Activated CD8-positive, alpha-beta memory T cell treated with anti-CD3 and anti-CD28 coated beads for 4 hours (primary cell): ENCODE measurements around the gene WHRN.

Experiments used
- DNase-seq, 2 donors: peaks; one replicate each; pipeline ENCODE4 v3.0.0-alpha.2; 2020; ENCODE audit warnings: low read depth in 2 of 2

WHRN gene

GRCh38 chr9:114424126-114424525 is 81.1 kb downstream of the WHRN start:
- no peak for DNase-seq

GRCh38 chr9:114423181-114423580 is 82.1 kb downstream of the WHRN start:
- no peak for DNase-seq

DNA sequence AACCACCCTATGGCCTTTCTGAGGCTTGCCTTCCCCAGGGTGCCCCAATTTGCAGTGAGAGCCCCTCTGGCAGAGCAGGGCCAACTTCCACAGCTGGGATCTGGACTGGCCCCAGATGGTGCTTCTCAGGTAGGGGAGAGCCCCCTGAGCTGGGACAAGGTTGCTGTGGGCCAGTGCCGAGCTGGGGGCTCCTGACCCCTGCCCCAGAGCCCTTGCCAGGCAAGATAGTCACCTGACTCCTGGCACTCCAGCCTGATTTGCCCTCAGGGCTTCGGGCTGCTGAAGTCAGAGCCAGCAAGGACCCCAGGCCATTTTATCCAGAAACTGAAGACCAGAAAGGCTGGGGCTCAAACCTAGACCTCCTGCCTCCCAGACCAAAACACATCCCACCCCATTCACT is 84.1 kb downstream of the WHRN start:
- DNase-seq = no peak

GRCh38 chr9:114419796-114420195 is 85.5 kb downstream of the WHRN start:
- no peak for DNase-seq

- no peak for DNase-seq
These were observed 87.2 kb downstream of the WHRN start for GRCh38 chr9:114418053-114418452.

- no peak for DNase-seq
These were observed 87.8 kb downstream of the WHRN start for GRCh38 chr9:114417511-114417910.

DNA sequence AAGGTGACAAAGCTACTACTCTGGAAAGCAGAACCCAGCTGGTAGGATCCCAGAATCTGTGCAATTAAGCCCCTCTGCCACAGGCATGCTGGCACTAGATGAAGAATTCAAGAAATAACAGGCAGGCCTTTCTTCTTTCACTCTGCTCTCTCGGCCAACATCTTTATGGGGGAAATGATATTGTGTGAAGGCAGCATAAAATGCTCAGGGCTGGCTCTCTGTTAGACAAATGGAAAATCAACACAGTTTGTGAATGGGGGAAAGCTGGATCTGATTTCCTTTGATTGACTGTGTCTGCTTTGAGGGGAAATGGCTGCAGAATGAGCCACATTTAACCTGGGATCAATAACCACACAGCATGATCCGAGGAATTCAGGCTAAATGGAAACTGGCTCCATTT is 88.4 kb downstream of the WHRN start:
- DNase-seq = no peak

- DNase-seq = no peak
These were observed 89.0 kb downstream of the WHRN start for GRCh38 chr9:114416290-114416689.

DNA sequence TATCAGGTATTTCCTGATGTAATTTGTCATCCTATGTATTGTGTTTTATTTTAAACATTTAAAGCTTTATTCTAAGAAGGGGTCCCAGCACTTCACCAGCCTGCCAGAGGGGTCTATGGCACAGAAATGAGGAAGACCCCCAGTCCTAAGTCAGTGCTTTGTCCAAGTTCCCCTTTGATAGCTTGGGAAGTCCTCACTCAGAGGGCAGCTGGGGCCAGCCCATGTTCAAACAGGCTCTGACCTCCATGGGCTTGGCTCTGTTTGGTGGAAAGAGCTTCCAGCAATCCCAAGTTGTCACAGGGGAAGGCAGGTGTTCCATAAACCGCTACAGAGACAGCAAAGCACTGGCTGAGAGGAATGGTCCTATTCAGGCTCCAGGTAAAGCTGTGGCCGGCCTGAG is 90.9 kb downstream of the WHRN start:
- no peak for DNase-seq

GRCh38 chr9:114413861-114414301 is 91.4 kb downstream of the WHRN start:
- no peak for DNase-seq

DNA sequence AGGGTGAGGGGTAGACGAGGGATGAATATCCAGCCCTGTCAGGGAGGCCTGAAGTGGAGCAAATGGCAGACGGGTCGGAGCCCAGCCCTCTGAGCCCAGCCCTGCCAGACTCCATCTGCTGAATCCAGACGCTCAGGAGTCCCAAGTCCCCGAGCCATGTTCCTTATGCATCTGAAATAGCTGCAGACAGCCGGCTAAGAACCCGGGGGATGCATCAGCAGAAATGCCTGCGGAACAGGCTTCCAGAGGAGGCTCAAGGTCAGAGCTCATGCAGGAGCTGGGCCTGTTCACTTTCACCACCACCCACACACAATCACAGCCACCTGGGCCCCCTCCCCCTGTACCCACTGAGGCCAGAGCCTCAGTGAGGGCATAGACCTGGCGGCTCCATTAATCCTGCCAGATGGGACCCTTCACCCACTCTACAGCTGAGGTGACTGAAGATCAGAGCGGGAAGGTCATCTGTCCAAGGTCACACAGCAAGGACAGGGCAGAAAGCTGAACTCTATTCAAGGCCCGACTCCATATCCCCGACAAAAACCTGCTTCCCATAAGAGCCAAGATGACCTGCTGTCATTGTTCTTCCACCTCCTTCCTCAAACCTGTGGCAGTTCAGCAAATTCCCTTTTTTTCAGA is 93.1 kb downstream of the WHRN start:
- DNase-seq = no peak

GRCh38 chr9:114411452-114411851 is 93.8 kb downstream of the WHRN start:
- DNase-seq = no peak

DNA sequence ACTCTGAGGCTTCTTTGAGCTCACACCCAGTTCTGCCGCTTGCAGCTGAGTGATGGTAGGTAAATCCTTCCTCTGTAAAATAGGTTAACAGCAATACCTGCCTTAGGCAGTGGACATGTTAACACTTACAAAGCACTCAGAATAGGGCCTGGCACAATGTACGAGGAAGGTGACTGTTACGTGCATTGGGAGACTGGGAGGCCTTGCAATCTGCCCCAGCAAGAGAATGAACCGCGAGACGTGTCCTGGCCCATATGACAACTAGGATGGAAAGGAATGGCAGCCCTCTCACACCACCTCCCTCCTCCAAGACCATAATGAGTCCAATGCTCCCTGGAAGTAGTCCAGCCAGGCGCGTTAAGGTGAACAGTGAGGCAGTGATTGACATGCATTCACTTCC is 94.4 kb downstream of the WHRN start:
- no peak for DNase-seq

DNA sequence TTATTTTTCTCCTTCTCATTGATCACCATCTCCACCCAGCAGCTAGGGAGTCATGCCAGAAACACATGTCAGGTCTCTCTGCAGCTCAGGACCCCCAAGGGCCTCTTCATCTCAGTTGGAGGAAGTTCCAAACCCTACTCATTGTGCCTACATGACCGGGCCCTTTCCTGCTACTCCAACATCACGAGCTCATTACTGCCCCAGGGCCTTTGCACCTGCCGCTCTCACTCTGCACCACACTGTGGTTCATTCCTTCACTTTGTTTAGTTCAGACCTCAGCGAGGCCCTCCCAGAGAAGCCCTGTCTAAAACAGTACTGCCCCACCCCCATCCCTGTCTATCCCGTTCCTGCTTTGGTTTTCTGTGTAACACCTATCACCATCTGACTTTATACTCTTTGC is 95.4 kb downstream of the WHRN start:
- DNase-seq = no peak

DNA sequence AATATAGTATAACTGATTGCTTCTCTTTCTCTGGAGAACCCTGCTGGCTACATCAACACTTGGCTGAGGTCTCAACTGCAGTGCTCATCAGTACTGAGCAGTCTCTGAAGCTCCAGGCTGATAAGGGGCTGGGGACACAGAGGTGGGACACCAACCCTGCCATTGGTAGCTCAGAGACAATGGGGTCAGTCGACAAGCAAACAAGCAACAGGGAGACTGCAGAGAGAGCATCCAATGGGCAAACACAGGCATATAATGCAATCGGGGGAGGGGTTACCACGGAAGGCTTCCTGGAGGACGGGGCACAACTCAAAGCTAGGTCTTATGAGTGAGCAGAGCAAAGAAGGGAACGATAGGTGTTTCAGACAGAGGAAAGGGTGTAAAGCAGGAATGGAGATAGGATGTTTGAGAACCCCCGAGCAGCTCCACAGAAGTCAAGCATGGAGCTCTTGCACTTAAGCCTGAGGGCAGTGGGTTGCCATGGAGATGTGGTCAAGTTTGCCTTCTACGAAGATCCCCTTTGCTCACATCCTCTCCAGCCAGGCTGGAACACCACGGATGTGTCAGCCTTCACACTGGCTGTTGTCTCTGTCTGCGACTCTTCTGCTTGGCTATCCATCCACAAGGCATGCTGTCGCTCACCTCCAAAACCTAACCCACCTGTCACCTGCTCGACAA is 96.0 kb downstream of the WHRN start:
- no peak for DNase-seq

GRCh38 chr9:114408645-114409044 is 96.6 kb downstream of the WHRN start:
- no peak for DNase-seq

- no peak for DNase-seq
These were observed 97.4 kb downstream of the WHRN start for GRCh38 chr9:114407889-114408288.

DNA sequence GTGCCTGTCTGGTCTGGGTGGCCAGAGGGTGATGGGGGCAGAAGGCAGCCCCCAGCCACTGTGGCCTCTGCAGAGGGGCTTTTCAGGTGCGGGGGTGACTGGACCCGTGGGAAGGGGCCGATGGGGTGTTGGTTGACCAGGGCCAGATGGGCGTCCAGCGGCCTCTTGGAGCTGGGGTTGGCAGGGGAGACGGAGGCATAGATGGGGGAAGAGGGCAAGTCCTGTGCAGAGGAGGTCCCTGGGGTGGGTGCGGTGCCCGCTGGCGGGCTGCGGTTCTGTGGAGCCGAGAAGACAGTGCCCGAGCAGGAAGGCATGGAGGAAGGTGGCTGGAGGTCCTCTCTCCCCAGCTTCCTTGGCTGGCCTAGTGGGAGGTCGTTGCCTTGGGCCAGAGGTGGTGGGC is 98.8 kb downstream of the WHRN start:
- no peak for DNase-seq

DNA sequence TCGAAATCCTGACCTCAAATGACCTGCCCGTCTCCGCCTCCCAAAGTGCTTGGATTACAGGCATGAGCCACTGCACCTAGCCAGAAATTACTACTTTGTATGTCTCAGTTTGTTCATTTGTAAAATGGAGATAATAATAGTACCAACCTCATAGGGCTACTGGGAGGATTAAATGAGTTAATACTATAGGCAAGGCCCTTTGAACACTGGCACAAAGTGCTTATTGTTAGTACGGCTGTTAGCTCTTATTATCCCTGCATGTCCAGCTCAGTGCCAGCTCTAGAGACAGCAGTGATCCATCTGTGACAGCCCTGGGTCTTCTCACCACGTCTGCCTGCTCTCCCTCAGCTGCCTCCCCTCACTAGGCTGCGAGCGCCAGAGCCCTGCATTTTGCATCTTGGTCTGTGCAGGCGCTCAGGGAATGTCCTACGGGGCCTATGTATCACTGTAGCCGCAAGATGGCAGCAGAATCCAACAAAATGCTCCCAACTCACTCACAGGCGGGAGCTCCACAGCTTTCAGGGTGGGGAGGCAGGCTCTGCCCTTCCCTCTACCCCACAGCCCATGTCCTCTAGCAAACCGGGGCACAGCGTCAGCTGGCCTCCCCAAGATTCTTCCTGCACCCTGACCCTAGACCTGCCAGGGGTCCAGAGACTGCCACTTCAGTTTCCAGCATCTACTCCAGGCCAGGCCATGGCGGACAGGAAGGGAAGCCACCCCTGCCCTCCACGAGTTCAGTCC is 99.8 kb downstream of the WHRN start:
- peak; percentile 54 to 56 for DNase-seq

DNA sequence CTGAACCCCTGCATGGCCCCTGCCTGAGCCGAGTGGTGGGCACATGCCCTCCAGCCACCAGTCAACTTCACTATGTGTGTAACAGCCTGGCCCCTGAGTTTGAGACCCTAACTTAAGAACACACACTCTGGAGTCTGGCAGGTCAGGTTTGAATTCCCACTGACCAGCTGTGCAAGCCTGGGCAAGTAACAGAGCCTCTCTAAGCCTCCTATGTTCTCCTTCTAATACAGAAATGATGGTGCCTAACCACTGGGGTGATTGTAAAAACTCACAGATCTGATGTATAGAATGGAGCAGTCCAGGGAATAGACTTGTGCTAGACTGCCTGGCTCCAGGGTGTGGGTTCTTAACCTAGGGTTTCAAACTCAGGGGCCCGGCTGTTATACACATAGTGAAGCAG is 100.7 kb downstream of the WHRN start:
- no peak for DNase-seq

GRCh38 chr9:114403153-114403756 is 102.0 kb downstream of the WHRN start:
- no peak for DNase-seq

- no peak for DNase-seq
These were observed 103.9 kb downstream of the WHRN start for GRCh38 chr9:114401344-114401743.

- DNase-seq = no peak
These were observed 104.5 kb downstream of the WHRN start for GRCh38 chr9:114400772-114401171.
